GM19193 (cell line): ENCODE data around the gene NAXD.

Experiments
- POLR2A ChIP-seq: IDR thresholded peaks from 4 replicates; pipeline ENCODE4 v1.6.1; 2011; ENCODE audit not compliant: insufficient read depth, insufficient read length; ENCODE audit errors: extremely low read depth

The NAXD gene

DNA sequence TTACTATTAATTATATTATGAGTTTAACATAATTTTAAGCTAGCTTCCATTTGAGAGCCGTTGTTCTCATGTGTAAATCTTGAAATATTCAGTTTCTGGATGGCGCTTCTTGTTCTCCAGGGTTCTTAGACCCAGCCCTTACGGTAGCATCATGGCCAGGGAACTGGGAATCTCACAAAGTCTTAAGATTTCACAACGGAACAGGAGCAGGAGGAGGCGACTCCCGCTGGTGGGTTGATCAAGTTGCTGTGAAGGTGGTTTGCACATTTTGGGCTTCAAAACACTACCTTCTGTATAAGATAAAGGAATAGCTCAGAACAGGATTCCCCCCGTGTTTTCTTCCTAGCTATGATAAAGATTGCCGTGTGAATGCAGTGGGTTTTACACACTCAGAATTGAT is 2.8 kb downstream of the NAXD start:
- TF ChIP-seq POLR2A = no peak

DNA sequence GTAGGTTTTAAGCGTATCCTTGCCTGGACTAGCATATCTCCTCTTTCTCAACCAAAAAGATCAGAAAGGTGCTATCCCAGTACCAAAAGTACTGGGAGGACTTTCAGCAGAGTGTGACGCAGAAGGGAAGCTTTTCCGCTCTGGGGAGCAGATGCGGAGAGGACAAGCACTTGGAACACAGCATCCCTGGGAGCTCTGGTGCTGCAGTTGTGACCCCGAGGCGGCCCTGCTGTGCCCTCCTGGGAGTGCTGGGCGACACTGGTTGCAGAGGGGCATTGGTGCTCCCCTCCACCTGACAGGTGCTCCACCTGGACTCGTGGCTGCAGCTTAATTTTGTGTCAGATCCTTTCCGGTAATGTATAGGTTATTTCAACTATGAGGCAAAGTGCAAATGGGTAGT is 3.4 kb downstream of the NAXD start:
- TF ChIP-seq POLR2A = no peak

DNA sequence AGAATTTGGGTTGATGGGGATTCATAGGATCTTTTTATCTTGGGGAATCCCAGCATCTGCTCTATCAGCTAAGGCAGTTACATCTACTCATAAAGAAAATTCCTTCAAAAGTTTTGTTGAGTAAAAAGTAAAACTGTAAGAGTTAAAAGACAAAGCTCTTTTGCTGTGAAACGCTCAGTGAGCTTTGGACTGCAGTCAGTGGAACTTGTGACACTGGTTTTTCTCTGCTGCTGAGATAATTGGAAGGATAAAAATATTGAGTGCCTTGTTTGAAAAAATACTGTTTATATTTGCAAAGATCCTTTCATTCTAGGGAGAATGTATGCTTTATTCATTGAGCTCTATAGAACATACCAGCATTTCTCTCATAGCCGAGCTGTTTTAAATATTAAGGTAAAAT is 5.3 kb downstream of the NAXD start:
- no peak for TF ChIP-seq POLR2A

DNA sequence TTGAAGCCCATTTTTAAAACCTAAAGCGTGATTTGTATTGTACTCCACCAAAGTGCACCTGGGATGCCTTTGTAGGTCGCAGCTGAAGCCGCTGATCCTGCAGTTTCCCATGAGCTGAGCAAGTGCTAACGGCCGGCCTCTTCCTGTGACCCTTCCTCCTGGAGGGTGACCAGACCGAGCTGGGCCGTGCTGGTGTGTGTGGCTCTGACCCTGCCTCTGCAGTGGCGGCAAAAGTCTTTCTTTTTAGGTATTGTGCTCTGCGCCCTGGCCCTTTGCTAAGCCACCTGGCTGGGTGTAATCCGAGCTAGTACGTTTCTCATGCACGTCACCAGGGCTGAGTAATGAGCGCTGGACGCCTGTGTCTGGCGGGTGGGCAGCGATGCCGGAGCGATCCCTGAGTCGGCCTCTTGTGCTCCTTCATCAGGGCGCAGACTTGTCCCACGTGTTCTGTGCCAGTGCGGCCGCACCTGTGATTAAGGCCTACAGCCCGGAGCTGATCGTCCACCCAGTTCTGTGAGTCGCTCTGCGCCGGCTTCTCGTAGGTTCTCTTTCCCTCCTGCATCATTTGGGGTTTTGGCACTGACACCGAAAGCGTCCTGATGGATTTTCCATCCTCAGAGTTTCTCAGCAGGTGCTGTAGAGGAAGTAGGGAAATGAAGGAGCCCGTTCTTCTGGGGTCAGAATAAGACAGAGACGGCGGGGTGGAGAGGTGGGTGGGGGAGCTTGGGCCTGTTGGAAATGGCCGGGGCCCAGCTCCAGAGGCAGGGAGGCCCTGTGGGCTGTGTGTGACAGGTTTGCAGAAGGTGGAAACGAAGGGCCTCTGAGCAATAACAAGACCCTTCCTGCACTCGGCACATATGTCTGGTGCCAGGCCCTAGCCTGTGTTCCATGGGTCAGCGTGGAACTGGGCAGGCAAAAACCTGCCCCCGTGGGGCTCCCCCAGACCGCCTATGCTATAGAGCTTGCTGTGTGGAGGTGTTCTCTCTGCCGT is 9.7 kb downstream of the NAXD start:
- TF ChIP-seq POLR2A = no peak

DNA sequence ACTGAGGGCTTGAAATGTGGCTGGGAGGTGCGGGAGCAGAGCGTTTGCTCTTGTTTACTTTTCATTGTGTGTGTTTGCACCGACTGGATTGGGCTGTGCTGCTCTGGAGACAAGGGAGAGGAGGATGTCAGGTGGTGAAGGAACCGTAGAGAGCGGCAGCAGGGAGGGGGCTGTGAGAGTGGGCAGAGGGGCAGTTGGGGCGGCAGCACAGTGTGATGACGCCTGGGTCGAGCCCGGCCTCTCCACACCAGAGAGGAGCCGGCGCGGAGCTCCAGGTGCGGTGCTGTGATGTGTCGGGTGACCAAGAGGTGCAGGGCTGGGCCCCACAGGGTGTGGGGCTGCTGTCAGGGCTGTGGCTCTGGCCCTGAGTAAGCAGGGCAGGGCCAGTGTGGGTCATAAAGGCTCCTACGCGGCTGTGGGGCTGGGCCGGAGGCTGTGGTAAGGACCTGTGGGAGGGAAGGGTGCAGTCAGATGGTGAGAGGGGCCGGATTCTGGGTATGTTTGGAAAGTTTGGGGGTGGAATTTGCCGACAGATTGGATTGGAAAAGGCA is 10.5 kb downstream of the NAXD start:
- no peak for TF ChIP-seq POLR2A

DNA sequence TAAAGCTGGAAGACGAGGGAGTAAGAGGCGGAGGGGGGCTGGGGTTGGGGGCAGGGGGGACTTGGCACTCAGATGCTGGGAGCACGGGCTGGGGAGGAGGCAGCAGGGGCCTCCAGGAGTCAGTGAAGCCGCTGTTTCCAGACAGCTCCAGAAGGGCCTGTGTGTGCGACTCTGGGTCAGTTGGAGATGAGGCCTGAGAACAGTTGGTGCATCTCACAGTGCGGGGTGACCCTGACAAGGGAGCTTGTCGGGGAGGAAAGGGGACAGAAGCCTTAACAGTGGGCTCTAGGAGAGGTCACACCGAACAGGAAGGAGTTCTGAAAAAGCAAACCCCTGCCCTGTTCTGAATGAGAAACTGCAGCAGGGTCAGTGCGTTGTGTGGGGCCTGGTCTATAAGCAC is 11.2 kb downstream of the NAXD start:
- TF ChIP-seq POLR2A = no peak

DNA sequence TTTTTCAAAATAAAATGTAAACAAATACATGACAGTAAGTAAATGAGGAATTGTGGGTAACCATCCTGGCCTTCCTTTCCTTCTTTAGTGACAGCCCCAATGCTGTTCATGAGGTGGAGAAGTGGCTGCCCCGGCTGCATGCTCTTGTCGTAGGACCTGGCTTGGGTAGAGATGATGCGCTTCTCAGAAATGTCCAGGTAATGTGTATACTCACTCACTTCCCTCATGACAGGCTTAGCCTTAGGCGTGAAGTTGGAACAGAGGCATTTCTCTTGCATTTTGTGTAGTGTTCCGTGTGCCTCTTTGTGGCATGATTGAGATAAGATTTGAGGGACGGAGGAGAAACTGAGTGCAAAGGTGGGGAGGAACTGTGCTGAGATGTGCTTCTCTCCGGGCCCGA is 12.0 kb downstream of the NAXD start:
- no peak for TF ChIP-seq POLR2A

DNA sequence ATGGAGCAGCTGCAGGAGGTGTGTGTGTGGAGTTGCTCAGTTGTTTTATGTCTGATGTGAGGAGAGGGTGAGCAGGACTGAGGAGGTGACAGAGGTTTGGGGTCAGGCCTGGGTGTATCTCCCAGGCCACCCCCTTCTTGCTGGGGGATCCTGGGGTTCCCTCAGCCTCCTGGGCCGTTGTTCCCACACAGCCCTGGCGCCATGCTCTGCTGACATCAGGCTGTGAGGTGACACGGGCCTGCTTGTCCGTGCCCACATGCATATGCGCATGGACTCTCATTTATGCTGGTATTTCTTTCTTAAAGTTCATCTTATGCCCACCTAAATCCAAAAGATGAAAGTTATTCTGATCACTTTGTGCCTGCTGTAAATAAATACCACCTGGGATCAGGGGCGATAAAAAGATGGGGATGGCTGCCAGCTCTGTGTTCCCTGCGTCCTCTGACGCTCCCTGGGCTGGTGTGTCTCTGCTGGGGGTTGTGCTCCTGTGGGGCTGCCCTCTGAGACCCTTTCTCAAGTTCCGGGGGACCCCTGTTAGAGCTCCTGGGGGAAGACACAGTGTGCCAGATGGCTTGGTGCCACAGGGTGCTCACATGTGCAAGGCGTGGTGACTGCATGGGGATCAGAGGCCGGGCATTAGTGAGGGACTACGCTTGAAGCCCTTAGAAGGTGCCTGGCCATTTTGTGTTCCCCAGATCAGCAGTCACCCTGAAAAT is 12.6 kb downstream of the NAXD start:
- no peak for TF ChIP-seq POLR2A

DNA sequence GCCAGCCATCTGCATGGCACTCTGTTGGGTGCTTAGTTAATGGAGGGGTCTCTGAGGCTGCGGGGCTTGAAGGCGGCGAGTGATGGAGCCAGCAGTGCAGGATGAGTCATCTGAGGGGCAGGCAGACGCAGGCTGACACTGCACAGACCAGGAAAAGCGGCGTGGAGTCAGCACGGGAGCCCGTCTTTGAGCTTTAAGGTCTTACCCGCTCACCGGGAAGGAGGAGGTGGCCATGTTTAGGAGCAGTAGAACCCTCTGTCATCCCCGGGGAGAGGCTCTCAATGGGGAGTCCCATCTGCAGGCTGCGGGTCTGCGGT is 13.1 kb downstream of the NAXD start:
- TF ChIP-seq POLR2A = no peak

DNA sequence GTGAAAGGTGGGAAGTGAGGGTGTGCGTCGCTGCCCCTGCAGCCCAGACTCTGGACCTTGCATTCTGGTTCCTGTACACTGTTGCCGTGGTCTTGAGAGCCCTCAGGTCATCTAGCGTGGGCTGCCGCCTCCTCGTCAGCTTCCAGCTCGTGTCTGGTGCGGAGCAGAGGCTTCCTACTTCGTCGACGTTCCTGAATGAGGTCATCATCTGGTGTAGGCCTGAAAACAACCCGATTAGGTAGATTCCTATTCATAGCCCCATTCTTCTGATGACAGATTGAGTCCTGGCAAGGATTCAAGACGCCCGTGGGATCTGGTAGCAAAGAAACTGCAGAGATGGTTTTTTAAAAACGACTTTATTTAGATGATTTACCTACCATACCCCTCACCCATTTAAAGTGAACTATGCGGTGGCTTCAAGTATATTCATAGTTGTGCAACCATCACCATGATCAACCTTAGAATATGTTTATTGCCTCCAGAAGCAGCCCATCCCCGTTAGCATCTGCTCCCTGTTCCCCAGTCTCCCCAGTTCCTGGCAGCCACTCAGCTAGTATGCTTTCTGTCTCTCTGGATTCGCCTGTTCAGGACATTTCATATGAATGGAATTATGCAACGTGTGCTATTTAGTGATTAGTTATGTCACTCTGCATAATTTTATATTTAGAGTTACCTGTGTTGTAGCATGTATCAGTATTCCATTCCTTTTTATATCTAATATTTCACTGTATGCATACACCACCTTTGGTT is 13.8 kb downstream of the NAXD start:
- TF ChIP-seq POLR2A = no peak

DNA sequence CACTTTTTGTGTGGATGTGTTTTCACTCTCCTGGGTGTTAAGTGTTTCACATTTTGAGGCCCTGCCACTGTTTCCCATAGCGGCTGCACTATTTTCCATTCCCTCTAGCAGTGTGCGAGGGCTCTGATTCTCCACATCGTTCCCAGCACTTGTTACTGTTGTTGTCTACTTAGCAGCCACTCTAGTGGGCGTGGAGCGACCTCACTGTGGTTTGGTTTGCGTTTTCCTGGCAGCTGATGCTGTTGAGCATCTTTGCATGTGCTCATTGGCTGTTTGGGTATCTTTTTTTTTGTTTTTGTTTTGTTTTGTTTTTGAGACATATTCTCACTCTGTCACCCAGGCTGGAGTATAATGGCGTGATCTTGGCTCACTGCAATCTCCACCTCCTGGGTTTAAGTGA is 14.4 kb downstream of the NAXD start:
- no peak for TF ChIP-seq POLR2A

DNA sequence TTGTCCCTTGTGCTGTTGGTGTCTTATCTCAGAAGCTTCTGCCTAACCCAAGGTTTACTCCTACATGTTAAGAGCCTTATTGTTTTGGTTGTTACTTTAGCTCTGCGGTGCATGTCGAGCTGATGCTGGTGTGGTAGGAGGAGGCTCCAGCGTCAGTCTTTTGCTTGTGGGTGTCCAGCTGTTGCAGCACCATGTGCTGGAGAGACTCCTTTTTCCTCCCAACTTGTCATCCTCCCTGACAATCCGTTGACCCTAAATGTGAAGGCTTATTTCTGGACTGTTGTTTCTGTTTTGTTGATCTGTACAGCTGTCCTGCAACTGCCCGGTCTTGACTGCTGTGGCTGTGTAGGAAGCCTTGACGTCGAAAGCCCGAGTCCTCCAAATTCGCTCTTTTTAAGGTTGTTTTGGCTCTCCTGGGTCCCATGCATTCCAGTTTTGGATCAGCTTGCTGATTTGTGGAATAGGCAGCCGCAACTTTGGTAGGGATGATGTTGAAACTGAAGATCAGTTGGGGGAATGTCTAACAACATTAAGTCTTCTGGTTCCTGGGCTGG is 15.3 kb downstream of the NAXD start:
- TF ChIP-seq POLR2A = no peak

DNA sequence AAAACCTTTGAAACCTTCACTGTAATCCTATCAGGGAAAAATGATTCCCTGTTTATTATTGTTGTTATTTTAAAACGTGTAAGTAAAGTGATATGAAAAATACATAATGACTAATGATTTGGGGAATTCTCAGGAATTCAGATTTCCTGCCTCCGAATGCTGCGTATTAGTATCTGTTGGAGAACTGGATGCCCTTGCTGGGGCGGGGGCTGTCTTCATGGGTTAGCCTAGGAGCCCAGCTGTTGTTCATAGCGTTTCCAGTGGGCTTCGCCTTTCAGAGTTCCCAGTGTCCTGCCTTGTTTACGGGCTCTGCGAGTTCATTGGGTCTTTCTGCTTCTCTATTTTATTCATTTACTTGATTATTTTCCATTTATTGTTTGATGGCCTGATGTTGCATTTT is 18.4 kb downstream of the NAXD start:
- no peak for TF ChIP-seq POLR2A

DNA sequence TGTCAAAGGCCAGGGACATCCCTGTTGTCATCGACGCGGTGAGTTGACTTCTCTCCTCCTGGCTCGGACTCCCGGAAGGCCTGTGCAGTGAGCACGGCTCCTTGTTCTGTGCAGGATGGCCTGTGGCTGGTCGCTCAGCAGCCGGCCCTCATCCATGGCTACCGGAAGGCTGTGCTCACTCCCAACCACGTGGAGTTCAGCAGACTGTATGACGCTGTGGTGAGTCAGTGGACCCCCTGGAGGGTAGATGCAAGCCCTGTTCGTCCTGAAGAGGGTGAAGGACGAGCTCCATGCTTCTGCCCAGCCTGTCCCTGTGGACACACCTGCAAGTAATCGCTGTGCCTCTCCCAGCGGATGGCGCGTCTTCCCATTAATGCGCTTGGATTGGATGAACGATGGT is 19.2 kb downstream of the NAXD start:
- no peak for TF ChIP-seq POLR2A
